Measurements from ENCODE around the gene CYSRT1. TPM values are rescaled to one million over a fixed set of nuclear protein-coding genes. Genes with fewer than 3 reads are reported as not detected.

Gene CYSRT1
- total RNA-seq, 1 experiment from 2014 or later: 1.3 TPM

DNA sequence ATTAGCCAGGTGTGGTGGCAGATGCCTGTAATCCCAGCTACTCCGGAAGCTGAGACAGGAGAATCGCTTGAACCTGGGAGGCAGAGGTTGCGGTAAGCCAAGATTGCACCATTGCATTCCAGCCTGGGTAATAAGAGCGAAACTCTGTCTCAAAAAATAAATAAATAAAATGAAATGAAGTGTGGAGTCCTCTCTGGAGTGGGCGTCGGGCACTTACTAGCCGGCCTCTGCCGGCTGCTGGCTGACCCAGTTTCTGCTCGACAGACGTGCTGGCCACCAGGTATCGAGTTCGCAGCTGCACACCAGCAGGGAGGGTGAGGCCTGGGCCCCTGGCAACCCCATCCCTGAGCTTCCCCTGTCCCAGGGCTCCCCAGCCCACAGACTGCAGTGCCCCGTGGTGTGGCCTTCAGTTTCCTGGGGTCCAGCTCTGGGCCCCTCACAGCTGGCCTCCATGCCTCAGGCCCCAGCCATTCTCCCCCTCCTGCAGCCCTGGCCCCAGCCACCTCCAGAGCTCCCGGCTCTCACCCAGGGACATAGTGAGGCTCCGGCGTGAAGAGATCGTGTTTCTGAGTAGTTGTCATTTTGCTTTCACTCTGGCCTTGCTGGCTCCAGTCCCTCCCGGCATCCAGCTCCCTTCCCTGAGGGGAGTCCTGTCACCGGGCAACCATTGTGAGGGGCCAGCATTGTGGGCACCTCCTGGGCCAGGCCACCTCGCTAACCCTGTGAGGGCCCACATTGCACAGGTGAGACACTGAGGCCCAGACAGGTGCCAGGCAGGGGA lies 22.4 kb downstream of the CYSRT1 start:
- Histone ChIP-seq H3K27ac (ENCODE audit: low read length) (no peak overlapping the region), H3K9ac (ENCODE audit: low read length) (no peak overlapping the region), H2AFZ (ENCODE audit: low read length) (no peak overlapping the region), H3K36me3 (ENCODE audit: low read depth, low read length) (peaks cover 9% of the 10 kb centered on the region), H3K9me3 (ENCODE audit: low read length) (no peaks in the 10 kb centered on the region), H3F3A (ENCODE audit: low read length, unreplicated experiment) (peaks cover 5% of the 10 kb centered on the region), H4K20me1 (ENCODE audit: low read length) (peaks cover 20% of the 10 kb centered on the region), H3K27me3 (ENCODE audit: low read length) (no peaks in the 10 kb centered on the region), H3K4me3 (ENCODE audit: low read length) (no peak overlapping the region), H3K4me1 (ENCODE audit: insufficient read depth, low read length) (peaks cover 14% of the 10 kb centered on the region), H3K9me2 (replicated peaks; ENCODE audit: low read length) (no peaks in the 10 kb centered on the region), H3K79me2 (ENCODE audit: low read length) (peaks cover 13% of the 10 kb centered on the region), H3K4me2 (ENCODE audit: low read length) (no peak overlapping the region)
- DNase-seq: no peak
- no peak for TF ChIP-seq EZH2 (IDR thresholded peaks at IDR 0.05; ENCODE audit: low read length, unreplicated experiment)
- no peak for TF ChIP-seq EZH2phosphoT487 (IDR thresholded peaks at IDR 0.05; ENCODE audit: borderline replicate concordance, low read length)
- TF ChIP-seq, protein P1, sequence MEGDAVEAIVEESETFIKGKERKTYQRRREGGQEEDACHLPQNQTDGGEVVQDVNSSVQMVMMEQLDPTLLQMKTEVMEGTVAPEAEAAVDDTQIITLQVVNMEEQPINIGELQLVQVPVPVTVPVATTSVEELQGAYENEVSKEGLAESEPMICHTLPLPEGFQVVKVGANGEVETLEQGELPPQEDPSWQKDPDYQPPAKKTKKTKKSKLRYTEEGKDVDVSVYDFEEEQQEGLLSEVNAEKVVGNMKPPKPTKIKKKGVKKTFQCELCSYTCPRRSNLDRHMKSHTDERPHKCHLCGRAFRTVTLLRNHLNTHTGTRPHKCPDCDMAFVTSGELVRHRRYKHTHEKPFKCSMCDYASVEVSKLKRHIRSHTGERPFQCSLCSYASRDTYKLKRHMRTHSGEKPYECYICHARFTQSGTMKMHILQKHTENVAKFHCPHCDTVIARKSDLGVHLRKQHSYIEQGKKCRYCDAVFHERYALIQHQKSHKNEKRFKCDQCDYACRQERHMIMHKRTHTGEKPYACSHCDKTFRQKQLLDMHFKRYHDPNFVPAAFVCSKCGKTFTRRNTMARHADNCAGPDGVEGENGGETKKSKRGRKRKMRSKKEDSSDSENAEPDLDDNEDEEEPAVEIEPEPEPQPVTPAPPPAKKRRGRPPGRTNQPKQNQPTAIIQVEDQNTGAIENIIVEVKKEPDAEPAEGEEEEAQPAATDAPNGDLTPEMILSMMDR (conservative IDR thresholded peaks at IDR 0.05; ENCODE audit: low read depth, low read length): no peak
- intact Hi-C loops (cut with micrococcal nuclease): no loop called here
- CTCF ChIA-PET: no interaction called here
- no TSS peak for BruUV-seq (replicated peaks)
- POLR2A ChIA-PET (ENCODE audit: unreplicated experiment): no interaction called here
- ATAC-seq: no peak

DNA sequence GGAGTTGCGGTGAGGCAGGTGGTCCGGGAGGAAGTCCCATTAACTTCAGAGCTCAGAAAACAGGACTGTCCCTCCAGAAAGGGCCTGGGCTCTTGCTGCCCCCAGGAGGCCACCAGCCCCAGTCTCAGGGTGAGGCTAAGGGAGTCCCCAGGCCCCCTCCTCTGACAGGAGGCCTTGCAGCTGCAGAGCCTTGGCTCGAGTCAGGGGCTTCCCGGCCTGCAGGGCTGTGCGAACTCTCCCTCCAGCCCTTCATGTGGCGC lies 22.9 kb downstream of the CYSRT1 start:
- peaks cover 15% of the 10 kb centered on the region for H4K20me1 ChIP-seq (ENCODE audit: low read length)
- H3K9me3 ChIP-seq (ENCODE audit: low read length): no peaks in the 10 kb centered on the region
- TF ChIP-seq, protein P1 (conservative IDR thresholded peaks at IDR 0.05; ENCODE audit: low read depth, low read length): no peak
- TF ChIP-seq EZH2 (IDR thresholded peaks at IDR 0.05; ENCODE audit: low read length, unreplicated experiment): no peak
- no peak for TF ChIP-seq EZH2phosphoT487 (IDR thresholded peaks at IDR 0.05; ENCODE audit: borderline replicate concordance, low read length)
- no peak for DNase-seq
- no peak overlapping the region for H2AFZ ChIP-seq (ENCODE audit: low read length)
- ChIA-PET POLR2A (ENCODE audit: unreplicated experiment) (no interaction called here), CTCF (no interaction called here)
- intact Hi-C loops (cut with micrococcal nuclease): no loop called here
- no peak overlapping the region for H3K27ac ChIP-seq (ENCODE audit: low read length)
- H3K27me3 ChIP-seq (ENCODE audit: low read length): no peaks in the 10 kb centered on the region
- H3K9me2 ChIP-seq (replicated peaks; ENCODE audit: low read length): no peaks in the 10 kb centered on the region
- peaks cover 7% of the 10 kb centered on the region for H3K79me2 ChIP-seq (ENCODE audit: low read length)
- peaks cover 4% of the 10 kb centered on the region for H3F3A ChIP-seq (ENCODE audit: low read length, unreplicated experiment)
- peaks cover 8% of the 10 kb centered on the region; the same call in 1 of the 2 replicates for H3K4me1 ChIP-seq (ENCODE audit: insufficient read depth, low read length)
- H3K4me3 ChIP-seq (ENCODE audit: low read length): no peak overlapping the region
- peaks cover 4% of the 10 kb centered on the region for H3K36me3 ChIP-seq (ENCODE audit: low read depth, low read length)
- no TSS peak for BruUV-seq (replicated peaks)
- H3K9ac ChIP-seq (ENCODE audit: low read length): no peak overlapping the region
- no peak overlapping the region for H3K4me2 ChIP-seq (ENCODE audit: low read length)
- no peak for ATAC-seq

DNA sequence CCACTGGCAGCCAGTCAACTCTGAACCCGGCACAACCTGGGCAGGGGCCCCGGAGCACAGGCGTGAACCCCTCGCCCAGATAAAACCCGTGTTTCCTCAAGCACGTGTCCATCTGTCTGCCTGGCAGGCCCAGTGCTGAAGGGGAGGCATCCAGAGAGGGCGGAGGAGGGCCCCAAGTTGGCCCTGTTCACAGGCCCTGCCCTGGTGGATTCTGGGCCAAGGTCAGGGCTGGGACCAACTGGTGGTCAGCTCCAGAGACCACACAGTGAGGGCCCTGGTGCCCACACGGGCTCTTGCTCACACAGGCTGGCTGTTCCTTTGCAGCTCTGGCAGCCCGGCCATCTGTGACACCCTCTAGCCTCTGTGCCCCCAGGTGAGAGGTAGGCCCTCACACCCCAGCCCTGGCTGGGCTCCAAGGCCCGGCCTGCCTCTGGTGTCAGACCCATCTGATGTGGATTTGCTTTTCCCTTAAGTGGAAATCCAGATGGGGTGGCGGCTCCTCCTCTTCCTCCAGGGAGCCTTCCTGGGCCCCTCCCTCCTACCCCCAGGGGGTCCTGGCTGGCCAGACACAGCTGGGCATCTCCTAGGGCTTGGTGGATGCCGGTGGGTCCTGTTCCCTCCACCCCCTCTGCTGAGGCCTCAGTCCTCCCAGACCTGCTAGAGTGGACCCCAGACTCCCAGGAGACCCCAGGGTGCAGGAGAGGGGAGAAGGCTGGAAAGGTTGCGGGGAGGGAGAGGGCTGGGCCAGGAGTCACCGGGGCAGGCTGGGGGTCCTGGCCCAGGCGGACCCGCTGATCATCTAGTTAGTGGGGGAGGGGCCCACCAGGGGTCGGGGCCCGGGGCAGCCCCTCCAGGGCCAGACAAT lies 25.6 kb downstream of the CYSRT1 start:
- TF ChIP-seq EZH2 (IDR thresholded peaks at IDR 0.05; ENCODE audit: low read length, unreplicated experiment) (no peak), EZH2phosphoT487 (IDR thresholded peaks at IDR 0.05; ENCODE audit: borderline replicate concordance, low read length) (no peak)
- TF ChIP-seq, protein P1 (conservative IDR thresholded peaks at IDR 0.05; ENCODE audit: low read depth, low read length): no peak
- intact Hi-C loops (cut with micrococcal nuclease): no loop called here
- Histone ChIP-seq H3K36me3 (ENCODE audit: low read depth, low read length) (no peaks in the 10 kb centered on the region), H3K4me2 (ENCODE audit: low read length) (no peak overlapping the region), H3K27me3 (ENCODE audit: low read length) (no peaks in the 10 kb centered on the region), H4K20me1 (ENCODE audit: low read length) (no peaks in the 10 kb centered on the region), H3K9me3 (ENCODE audit: low read length) (no peaks in the 10 kb centered on the region), H2AFZ (ENCODE audit: low read length) (no peak overlapping the region), H3K27ac (ENCODE audit: low read length) (no peak overlapping the region), H3K9me2 (replicated peaks; ENCODE audit: low read length) (no peaks in the 10 kb centered on the region), H3K79me2 (ENCODE audit: low read length) (peaks cover 3% of the 10 kb centered on the region), H3K4me3 (ENCODE audit: low read length) (no peak overlapping the region), H3K9ac (ENCODE audit: low read length) (no peak overlapping the region), H3K4me1 (ENCODE audit: insufficient read depth, low read length) (peaks cover 7% of the 10 kb centered on the region; the same call in 1 of the 2 replicates), H3F3A (ENCODE audit: low read length, unreplicated experiment) (no peaks in the 10 kb centered on the region)
- POLR2A ChIA-PET (ENCODE audit: unreplicated experiment): no interaction called here
- ATAC-seq (no peak), DNase-seq (no peak)
- CTCF ChIA-PET: no interaction called here
- no TSS peak for BruUV-seq (replicated peaks)
